Heart left ventricle (tissue), 16 donors: ENCODE results near the gene A2ML1. TPM values are rescaled to one million over a fixed set of nuclear protein-coding genes. Genes with fewer than 3 reads are reported as not detected.
"Not testable (repeated sequence)": the region's sequence is repeated elsewhere in the genome, so short reads cannot be mapped to it uniquely, and the experiment has no call there.

Experiments used
- ATAC-seq, 4 donors: fragments of 200-7000 bp; cut with Tn5 transposase; one replicate each; pipeline ENCODE4 v1.9.1; 2020 to 2022; ENCODE audit warnings: moderate library complexity in 4 of 4, mild to moderate bottlenecking in 3 of 4, moderate number of reproducible peaks in 1 of 4
- DNase-seq, 5 donors: peaks; one replicate each; pipeline ENCODE4 v3.0.0-alpha.2; 2020
- H3K27ac ChIP-seq, 12 donors: fragments of 200-600 bp; sonication (generic) in 4 of 12; one replicate each; pipeline versions ENCODE4 v1.5.0 to v1.8.0; 2016 to 2022; ENCODE audit warnings: mild to moderate bottlenecking in 2 of 12
- H3K27me3 ChIP-seq, 9 donors: fragments of 200-600 bp; sonication (generic) in 2 of 9; one replicate each; pipeline versions ENCODE4 v1.5.1 to v1.8.0; 2016 to 2022; ENCODE audit warnings: mild to moderate bottlenecking in 3 of 9
- H3K36me3 ChIP-seq, 9 donors: fragments of 200-600 bp; sonication (generic) in 2 of 9; one replicate each; pipeline versions ENCODE4 v1.5.0 to v1.8.0; 2018 to 2022; ENCODE audit warnings: mild to moderate bottlenecking in 2 of 9
- H3K4me1 ChIP-seq, 12 donors: fragments of 200-600 bp; sonication (generic) in 4 of 12; one replicate each; pipeline versions ENCODE4 v1.5.0 to v1.8.0; 2016 to 2022; ENCODE audit warnings: mild to moderate bottlenecking in 3 of 12
- H3K4me3 ChIP-seq, 12 donors: fragments of 200-600 bp; sonication (generic) in 4 of 12; one replicate each; pipeline versions ENCODE4 v1.5.0 to v1.8.0; 2017 to 2022; ENCODE audit warnings: mild to moderate bottlenecking in 9 of 12, moderate library complexity in 4 of 12
- H3K9me3 ChIP-seq, 12 donors: fragments of 200-600 bp; sonication (generic) in 4 of 12; one replicate each; pipeline versions ENCODE4 v1.5.0 to v1.8.0; 2016 to 2022; ENCODE audit warnings: mild to moderate bottlenecking in 1 of 12
- POLR2A ChIP-seq, 2 donors: fragments of 450-650 bp; IDR thresholded peaks; one replicate each; pipeline ENCODE4 v1.6.1; 2017; ENCODE audit warnings: antibody characterized with exemption in 2 of 2, mild to moderate bottlenecking in 2 of 2, moderate library complexity in 2 of 2
- WGBS, 4 donors: extraction: QIAGEN DNeasy Blood & Tissue Kit in 2 of 4; methylation state at CpG; one replicate each; pipeline versions ENCODE4 v1.1.5 to v1.1.7; 2013 to 2018; 5-methylcytosine and 5-hydroxymethylcytosine counted together
- intact Hi-C, 10 donors: fragments of 100-400 bp; cut with DNase I; formaldehyde crosslinking; loops; one replicate each; pipeline versions ENCODE4 v1.11.1 to v1.14.2; 2022
- polyA plus RNA-seq, 2 donors: library from polyadenylated mRNA; stranded (reverse); fragments of 200-250 nt; gene quantifications; one replicate each; pipeline ENCODE4 v1.2.3, GENCODE V29; 2013
- total RNA-seq, 9 donors: library from RNA; depleted of rRNA in 2 of 9; stranded (reverse); fragments of >200 nt in 2 of 9; fragmentation: NEBNext Ultra II Directional in 3 of 9; extraction: Animal tissue kit (Norgen Biotek cat#: 25700) in 3 of 9; gene quantifications; one replicate each; pipeline versions ENCODE4 v1.1.0 to v1.2.4, GENCODE V29; 2016 to 2023
- TF ChIP-seq, protein P1 (sequence below), 12 donors: fragments of 200-600 bp; sonication (generic) in 4 of 12; IDR thresholded peaks; one replicate each; pipeline versions ENCODE4 v1.5.0 to v1.8.0; 2018 to 2022; ENCODE audit warnings: antibody characterized with exemption in 12 of 12, mild to moderate bottlenecking in 5 of 12
- donor health status: ischemic (EF 13 %, LVEDD 7.1; RV severe dilation, severe dysfunction).
- donor health status: healthy with polysubstance abuse.
- donor health status: DM: no; HTN: yes; CAD: no.
- donor health status: DM: no; HTN: no; CAD: no.
- donor health status: ischemic (EF 25% LVEDD 6.9; RV normal size, moderate dysfunction).
- donor health status: ischemic (EF 25% LVEDD 5.7; RV mildly dilated, moderate dysfunction).
- donor health status: healthy.
- donor health status: DM: yes; HTN: yes; CAD: no.
- donor health status: ischemic (EF 35%, LVEDD 5.7; RV mildly dilated, moderate dysfunction).
- donor health status: nonischemic (EF 11% LVEDD 7.7; RV severe dilation, severe dysfunction).
- donor health status: DM: yes; HTN: yes; CAD: no.
- donor health status: PGD.
- donor health status: ischemic (EF 29% LVEDD 5.4; RV normal size, mild dysfunction).
- donor health status: nonischemic (EF 23%, LVEDD 6.1; RV moderate dilation, normal function).

Gene A2ML1
- total and polyA plus RNA-seq, 11 donors, result 0.07 to 0.25 (median 0.08) TPM; not detected in 8

DNA sequence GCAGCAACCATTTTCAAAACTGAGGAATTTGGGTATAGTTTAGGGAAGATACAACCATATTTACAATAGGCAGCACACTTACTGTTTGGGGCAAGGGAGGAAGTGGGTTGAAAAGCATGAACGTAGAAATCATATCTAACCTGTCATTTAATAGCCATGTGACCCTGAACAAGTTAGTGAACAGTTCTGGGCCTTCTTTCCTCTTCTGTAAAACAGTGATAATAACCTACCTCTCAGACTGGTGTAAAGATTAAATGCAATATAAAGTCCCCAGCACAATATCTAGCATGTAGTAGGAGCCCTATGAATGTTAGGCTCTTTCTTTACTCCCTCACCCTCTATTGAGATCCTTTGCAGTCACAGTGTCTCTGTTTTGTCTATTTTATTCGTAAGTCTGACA, 33.5 kb downstream of the A2ML1 start:
- H3K36me3 ChIP-seq, result no peaks in the 10 kb centered on the region
- DNase-seq (no peak), ATAC-seq (no peak)
- no peaks in the 10 kb centered on the region for H3K9me3 ChIP-seq
- no peak overlapping the region for H3K27ac ChIP-seq
- H3K4me1 ChIP-seq, result peaks cover 0 to 5% (median 0%) of the 10 kb centered on the region in 12 donors
- intact Hi-C loops, result loop anchor here in 4 of 10 donors (5.0 to 10.0 kb wide), 2 partner anchors 74 to 171 kb away; no protein-coding TSS in a partner anchor
- TF ChIP-seq, protein P1, sequence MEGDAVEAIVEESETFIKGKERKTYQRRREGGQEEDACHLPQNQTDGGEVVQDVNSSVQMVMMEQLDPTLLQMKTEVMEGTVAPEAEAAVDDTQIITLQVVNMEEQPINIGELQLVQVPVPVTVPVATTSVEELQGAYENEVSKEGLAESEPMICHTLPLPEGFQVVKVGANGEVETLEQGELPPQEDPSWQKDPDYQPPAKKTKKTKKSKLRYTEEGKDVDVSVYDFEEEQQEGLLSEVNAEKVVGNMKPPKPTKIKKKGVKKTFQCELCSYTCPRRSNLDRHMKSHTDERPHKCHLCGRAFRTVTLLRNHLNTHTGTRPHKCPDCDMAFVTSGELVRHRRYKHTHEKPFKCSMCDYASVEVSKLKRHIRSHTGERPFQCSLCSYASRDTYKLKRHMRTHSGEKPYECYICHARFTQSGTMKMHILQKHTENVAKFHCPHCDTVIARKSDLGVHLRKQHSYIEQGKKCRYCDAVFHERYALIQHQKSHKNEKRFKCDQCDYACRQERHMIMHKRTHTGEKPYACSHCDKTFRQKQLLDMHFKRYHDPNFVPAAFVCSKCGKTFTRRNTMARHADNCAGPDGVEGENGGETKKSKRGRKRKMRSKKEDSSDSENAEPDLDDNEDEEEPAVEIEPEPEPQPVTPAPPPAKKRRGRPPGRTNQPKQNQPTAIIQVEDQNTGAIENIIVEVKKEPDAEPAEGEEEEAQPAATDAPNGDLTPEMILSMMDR (IDR thresholded peaks at IDR 0.05), result no peak
- no peak for TF ChIP-seq POLR2A (IDR thresholded peaks at IDR 0.05)
- H3K4me3 ChIP-seq, result no peak overlapping the region
- whole genome bisulfite sequencing, 4 donors, result 40 to 44% (median 43%) methylated on average over 2 of the region's 2 CpGs
- H3K27me3 ChIP-seq, result no peaks in the 10 kb centered on the region

DNA sequence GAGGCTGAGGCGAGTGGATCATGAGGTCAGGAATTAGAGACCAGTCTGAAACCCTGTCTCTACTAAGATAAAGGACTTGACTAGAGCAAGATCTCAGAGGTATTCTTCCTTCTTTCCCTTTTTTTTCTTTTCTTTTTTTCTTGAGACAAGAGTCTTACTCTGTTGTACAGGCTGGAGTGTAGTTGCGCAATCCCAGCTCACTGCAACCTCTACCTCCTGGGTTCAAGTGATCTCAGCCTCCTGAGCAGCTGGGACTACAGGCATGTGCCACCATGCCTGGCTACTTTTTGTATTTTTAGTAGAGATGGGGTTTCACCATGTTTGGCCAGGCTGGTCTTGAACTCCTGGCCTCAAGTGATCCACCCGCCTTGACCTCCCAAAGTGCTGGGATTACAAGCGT, 37.0 kb downstream of the A2ML1 start:
- not testable (repeated sequence) for DNase-seq, H3K36me3 ChIP-seq, H3K4me1 ChIP-seq, H3K27ac ChIP-seq, ATAC-seq, H3K9me3 ChIP-seq, H3K4me3 ChIP-seq, H3K27me3 ChIP-seq
- 92 to 96% (median 95%) methylated on average over 4 of the region's 4 CpGs for WGBS, 4 donors
- intact Hi-C loops, result loop anchor here in 4 of 10 donors (5.0 to 10.0 kb wide), 2 partner anchors 77 to 175 kb away; no protein-coding TSS in a partner anchor

DNA sequence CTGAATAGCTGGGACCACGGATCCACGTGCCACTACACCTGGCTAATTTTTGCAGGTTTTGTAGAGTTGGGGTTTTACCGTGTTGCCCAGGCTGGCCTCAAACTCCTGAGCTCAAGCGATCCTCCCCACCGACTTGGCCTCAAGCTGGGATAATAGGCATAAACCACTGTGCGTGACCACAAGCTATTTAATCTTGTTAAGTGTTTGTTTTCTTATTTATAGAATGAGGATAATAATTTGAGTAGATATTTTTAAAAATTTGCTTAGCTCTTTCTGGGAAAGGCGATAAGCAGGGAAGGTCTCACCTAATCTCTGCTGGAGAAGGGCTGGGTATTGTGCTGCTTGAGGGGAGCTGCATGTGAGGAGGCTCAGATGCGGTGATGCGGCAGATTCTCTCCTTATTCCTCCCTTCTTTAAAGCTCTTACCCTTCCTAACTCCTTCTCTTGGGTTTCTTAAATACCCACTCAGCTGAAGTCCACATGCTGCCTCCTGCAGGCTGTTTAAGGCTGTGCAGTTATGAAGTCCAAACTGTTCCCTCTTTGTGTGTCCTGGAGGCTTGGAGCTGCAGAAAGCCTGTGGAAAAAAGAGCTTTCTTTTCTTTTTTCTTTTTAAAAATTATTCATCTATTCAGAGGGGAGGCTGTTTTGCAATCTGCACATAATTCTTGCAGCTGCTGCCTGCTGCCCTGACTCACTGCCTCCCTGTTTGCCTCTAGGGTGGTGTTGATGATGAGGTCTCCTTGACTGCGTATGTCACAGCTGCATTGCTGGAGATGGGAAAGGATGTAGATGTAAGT, 37.9 kb downstream of the A2ML1 start:
- Histone ChIP-seq H3K27me3 (no peaks in the 10 kb centered on the region), H3K4me3 (no peak overlapping the region), H3K36me3 (no peaks in the 10 kb centered on the region), H3K4me1 (no peaks in the 10 kb centered on the region), H3K27ac (no peak overlapping the region), H3K9me3 (no peaks in the 10 kb centered on the region)
- WGBS, 4 donors, result 78 to 81% (median 79%) methylated on average over 10 of the region's 10 CpGs
- TF ChIP-seq POLR2A (IDR thresholded peaks at IDR 0.05), result no peak
- TF ChIP-seq, protein P1 (IDR thresholded peaks at IDR 0.05), result peak; percentile 40 to 72 (median 61)
- DNase-seq, result peak in 2 of 5 donors; percentile 29 to 34
- intact Hi-C loops, result loop anchor here in 1 of 10 donors (10.0 kb wide), 1 partner anchor 76 kb away; no protein-coding TSS in a partner anchor
- ATAC-seq, result peak; percentile 32 to 79 (median 68)

DNA sequence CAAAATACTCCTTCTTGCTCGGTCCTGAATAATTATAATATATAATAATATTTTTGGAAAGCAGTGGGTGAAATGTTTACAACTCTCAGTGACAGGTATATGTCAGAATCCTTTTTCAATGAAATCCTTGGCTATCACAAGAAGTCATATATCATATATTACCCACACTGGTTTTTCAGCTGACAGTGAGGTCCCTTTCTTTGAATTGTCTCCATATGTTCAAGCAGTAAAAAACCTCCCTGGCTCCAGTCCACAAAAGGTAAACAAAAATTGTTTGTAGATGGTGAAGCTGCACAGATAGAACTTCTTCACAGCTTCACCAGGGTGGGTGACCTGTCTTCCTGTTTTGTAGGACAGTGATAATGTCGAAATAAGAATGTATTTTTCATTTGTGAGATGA, 44.0 kb downstream of the A2ML1 start:
- Histone ChIP-seq H3K36me3 (no peaks in the 10 kb centered on the region), H3K4me1 (no peaks in the 10 kb centered on the region), H3K27me3 (no peaks in the 10 kb centered on the region), H3K9me3 (no peaks in the 10 kb centered on the region), H3K4me3 (no peak overlapping the region), H3K27ac (no peak overlapping the region)
- no peak for DNase-seq
- WGBS, 4 donors, result 81 to 84% (median 82%) methylated on average over 2 of the region's 2 CpGs
- intact Hi-C loops, result loop anchor here in 1 of 10 donors (10.0 kb wide), 1 partner anchor 82 kb away; no protein-coding TSS in a partner anchor
- no peak for TF ChIP-seq POLR2A (IDR thresholded peaks at IDR 0.05)
- TF ChIP-seq, protein P1 (IDR thresholded peaks at IDR 0.05), result no peak
- no peak for ATAC-seq
